Measurements from ENCODE around the gene ATP5ME.
"Not testable (repeated sequence)": the region's sequence is repeated elsewhere in the genome, so short reads cannot be mapped to it uniquely, and the experiment has no call there.

ATP5ME gene, protein sequence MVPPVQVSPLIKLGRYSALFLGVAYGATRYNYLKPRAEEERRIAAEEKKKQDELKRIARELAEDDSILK

DNA sequence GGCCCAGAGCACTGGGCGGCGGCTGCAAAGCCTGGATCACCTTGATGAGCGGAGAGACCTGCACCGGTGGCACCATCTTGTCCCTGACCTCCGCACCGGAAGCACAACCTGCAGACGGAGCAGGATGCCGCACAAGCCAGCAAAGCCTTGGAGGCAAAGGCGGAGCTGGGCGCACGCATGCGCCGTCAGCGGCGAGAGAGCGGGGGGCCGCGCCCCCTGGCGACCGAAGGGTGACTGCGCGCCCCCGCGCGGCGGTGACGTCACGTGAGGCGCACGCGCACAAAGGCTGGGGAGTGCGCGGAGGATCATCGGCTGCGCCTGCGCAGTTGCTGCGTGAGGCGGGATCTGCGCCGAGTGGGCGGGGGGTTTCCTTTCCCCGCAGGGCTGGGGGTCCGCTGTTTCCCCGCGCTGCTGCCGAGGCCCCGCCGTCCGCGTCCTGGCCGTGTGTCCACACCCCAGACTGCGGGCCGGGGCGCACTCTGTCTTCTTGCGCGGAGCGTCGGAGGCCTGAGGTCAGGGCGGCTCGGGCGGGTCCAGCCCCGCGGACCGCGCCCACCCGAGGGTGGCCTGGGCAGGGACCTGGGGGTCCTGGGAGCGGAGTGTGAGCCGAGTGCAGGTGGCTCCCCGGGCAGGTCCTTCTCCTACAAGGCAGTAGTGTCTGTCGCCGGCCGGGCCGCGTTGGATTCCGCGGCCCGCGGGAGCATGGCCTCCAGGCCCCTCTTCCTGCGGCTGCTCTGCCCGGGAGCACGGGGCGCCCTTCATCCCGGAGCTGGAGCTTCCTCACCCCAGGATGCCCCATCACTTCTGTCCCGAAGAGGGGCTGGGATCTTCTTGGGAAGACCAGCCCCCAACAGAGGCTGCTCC lies at the start of gene ATP5ME, which contains the start of gene MYL5:
ATP5ME (minus strand) TSS at position 105 of the 864 bp plus-strand sequence; CDS start at position 76, 29 bp downstream.
MYL5 (plus strand) TSS at position 371 of the 864 bp plus-strand sequence. CDS start 3,485 bp downstream, outside the sequence.
- no peak for FAIRE-seq

DNA sequence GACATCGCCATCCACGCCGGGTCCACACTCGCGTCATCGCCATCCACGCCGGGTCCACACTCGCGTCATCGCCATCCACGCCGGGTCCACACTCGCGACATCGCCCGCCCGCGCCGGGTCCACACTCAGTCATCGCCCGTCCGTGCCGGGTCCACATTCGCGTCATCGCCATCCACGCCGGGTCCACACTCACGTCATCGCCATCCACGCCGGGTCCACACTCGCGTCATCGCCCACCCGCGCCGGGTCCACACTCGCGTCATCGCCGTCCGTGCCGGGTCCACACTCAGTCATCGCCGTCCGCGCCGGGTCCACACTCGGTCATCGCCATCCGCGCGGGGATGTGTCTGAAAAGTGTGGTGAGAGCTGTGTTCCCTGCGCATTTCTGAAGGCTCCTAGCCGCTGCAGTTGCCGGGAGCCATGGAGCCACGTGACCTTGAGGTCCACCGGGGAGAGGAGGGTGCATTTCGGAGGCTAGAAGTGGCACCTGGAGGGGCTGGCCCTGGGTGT lies 48.8 kb upstream of the ATP5ME start:
- FAIRE-seq: no peak

DNA sequence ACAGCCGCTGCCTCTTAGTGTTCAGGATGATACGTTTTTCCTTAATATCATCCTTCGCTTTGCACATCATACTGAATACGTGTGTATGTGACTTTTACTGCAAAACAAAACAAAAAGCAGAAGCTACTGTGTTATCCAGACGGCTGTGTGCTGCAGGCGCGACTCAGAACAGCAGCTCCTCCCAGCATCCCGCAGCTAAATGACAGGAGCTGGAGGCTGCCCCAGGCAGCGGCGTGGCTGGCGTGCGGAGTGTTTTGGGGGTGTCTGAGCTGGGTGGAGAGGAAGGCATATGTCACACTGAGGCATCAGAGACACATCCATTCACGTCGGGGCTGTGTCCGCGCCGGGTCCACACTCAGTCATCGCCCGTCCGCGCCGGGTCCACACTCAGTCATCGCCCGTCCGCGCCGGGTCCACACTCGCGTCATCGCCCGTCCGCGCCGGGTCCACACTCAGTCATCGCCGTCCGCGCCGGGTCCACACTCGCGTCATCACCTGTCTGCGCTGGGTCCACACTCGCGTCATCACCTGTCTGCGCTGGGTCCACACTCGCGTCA lies 48.2 kb upstream of the ATP5ME start:
- FAIRE-seq: no peak

DNA sequence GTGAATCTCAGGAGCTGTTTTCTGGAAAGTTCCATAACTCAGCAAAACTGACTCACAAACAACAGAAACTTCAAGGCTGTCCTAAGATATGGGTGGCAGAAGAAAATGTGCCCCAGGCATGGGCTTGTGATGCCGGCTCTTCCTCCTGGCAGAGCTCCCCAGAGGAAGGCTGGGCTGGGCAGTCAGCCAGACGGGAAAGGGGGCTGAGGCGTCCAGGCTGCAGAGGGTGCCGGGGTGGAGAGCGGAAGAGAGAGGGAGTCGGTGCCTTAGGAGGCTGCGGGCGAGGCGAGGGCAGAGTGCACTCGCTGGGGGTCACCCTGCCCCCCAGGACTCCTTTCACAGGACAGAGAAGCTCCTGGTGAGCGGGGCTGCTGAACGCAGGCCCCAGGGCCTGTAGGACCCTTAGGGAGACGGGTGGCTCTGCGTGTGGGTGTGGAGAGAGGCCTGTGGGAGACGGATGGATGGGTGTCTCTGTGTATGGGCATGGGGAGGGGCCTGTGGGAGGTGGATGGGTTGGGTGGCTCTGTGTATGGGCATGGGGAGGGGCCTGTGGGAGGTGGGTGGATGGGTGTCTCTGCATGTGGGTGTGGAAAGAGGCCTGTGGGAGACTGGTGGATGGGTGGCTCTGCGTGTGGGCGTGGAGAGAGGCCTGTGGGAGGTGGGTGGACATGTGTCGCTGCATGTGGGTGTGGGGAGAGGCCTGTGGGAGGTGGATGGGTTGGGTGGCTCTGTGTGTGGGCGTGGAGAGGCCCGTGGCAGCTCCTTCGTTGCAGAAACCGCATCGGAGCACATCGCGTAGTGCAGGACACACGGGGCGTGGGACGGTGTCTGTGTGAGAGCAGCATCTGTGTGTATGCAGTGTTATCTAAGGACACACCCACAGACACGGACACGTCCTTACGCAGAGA lies 47.4 kb upstream of the ATP5ME start:
- FAIRE-seq: no peak

DNA sequence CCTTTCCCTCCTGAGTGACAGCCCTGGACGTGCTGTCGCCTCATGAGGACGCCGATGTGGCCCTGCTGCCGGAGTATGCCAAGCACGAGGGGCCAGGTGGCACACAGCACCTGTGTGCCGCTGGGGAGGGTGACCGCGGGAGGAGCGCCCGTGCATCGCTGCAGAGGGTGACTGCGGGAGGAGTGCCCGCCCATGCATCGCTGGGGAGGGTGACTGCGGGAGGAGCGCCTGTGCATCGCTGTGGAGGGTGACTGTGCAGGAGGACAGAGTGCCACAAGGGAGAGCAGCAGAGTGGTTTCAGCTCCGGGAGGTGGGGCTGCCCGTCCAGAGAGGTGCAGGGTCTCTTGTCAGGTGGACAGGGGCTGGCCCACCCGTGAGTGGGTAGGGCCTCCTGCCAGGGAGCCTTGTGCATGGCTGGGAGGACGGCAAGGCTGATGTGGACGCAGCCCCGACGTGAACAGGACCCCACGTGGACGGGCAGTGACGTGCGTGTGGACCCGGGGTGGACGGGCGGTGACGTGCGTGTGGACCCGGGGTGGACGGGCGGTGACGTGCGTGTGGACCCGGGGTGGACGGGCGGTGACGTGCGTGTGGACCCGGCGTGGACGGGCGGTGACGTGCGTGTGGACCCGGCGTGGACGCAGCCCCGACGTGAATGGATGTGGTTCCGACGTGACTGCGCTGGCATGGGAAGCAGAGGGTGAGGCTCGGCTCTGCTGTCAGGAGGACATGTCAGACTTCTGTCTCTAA lies 46.2 kb upstream of the ATP5ME start:
- no peak for FAIRE-seq

DNA sequence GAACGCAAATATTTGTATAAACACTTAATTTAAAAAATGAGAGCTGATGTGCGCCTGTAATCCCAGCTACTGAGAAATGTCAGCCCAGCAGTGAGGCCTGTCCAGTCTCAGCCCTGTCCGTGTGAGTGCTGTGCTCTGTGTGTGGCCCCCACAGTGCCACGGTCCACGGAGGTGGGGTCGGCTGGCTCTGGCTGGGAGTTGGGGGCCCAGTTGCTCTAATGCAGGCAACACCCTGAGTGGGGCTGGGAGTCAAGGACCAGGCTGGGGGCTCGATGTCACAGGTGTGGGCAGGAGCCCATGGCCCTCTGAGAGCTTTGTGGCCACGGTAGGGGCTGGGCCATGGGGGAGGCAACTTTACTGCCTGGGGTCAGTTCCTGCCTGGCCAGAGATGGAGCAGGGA lies 44.4 kb upstream of the ATP5ME start:
- FAIRE-seq: no peak

DNA sequence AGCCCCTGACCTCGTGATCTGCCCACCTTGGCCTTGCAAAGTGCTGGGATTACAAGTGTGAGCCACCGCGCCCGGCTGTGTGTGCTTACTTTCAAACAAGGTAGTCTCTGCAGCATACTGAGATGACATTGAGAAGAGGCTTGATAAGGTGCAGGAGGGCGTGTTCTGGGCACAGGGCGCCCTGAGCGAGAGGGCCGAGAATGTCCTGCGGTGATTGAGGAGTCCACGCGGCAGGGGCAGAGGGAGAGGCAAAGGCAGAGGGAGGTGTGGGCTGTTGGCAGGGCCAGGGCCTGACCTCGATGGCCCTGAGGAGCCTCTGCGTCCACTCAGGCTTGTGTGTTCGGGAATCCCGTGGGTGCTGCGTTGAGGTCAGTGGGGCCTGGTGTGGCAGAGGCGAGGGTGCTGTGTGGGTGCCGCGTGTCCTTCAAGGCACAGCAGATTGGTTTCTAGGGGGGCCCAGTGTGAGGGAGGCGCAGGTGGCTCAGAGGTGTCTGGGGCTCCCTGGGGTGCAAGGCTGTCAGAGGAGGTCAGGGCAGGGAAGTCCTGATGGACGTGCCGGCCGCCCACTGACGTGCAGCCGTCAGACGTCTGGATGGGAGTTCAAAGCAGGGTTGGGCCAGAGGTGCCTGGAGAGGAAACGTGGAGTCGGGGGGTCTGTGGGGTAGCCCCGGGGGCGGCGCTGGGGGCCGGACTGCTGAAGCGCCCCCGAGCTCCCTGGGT lies 43.7 kb upstream of the ATP5ME start:
- no peak for FAIRE-seq

DNA sequence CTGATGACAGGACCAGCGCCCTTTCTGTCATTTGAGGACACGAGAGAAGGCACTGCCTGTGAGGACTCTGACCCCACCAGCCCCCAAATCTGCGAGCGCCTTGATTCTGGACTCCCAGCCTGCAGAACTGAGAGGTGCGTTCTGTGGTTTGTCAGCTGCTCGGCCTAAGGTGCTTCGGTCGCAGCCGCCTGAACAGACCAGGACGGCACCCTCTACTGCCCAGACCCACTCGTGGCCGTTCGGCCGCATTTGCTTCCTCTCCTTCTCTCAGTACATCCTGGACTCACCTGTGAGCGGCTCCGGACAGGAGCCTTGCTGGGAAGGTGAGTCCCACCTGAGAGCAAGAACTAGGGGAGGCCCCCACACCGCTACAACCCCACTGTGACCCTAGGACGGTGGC lies 40.0 kb upstream of the ATP5ME start:
- no peak for FAIRE-seq

DNA sequence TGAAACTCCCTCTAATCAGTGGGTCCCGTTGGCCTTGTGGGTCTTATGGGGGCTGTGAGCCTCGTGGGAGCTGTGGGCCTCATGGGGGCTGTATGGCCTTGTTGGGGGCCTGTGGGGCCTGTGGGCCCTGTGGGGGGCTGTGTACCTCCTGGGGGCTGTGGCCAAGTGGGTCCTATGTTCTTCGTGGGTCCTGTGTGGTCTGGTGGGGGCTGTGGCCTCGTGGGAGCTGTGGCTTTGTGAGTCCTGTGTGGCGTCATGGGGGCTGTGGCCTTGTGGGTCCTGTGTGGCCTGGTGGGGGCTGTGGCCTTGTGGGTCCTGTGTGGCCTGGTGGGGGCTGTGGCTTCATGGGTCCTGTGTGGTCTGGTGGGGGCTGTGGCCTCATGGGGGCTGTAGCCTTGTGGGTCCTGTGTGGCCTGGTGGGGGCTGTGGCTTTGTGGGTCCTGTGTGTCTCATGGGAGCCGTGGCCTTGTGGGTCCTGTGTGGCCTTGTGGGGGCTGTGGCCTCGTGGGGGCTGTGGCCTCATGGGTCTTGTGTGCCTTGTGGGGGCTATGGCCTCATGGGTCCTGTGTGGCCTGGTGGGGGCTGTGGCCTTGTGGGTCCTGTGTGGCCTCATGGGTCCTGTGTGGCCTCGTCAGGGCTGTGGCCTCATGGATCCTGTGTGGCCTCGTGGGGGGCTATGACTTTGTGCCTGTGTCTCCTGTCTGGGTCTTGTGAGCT lies 39.0 kb upstream of the ATP5ME start:
- no peak for FAIRE-seq

DNA sequence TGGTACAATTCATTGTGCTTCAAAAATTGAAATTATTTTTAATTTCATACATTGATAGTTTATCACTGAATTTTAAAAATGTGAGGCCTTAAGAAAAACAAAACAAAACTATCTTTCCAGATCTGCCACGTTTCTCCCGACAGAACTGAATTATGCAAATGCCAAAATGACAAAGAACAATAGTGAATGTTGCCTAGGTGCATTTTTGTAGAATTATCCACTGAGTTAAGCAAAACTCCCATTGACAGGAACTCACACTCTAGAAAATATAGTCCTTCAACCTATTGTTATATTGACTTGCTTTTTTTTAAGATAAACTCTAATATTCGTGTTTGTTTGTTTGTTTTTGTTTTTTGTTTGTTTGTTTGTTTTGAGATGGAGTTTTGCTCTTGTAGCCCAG lies 38.0 kb upstream of the ATP5ME start:
- no peak for FAIRE-seq

DNA sequence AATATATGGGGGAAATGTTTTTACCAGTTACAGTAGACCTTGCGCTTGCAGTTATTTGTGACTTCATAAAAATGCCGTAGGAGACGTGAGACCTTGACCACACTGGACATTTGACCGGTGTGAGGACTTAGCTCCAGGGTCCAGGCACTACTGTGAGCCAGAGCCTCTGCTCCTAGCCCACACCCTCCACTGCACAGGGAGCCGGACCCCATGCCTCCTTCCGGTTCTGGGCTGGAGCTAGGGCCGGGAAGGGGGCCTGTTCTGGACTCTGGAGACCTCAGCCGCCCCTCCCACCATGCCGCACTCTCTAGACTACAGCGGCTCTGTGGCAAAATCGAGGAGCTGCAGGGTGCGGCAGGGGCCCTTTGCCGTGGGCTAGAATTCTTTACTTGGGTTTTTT lies 36.8 kb upstream of the ATP5ME start:
- FAIRE-seq: no peak

DNA sequence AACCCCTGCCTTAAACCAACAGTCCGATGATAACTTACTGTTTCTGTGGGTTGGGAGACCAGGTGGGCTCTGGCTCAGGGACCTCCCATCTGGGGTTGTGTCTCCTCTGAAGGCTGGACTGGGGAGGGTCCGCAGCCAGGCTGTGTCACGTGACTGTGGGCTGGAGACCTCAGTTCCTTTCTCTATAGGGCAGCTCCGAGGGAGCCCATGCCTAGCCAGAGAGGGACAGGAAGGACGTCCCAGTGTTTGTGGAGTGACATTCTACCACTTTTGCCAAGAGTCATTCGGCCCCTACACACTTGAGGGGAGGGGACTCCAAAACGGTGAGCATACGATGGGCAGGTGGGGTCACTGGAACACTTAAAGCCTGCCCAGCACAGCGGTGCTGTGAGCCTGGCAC lies 36.0 kb upstream of the ATP5ME start:
- FAIRE-seq: no peak

DNA sequence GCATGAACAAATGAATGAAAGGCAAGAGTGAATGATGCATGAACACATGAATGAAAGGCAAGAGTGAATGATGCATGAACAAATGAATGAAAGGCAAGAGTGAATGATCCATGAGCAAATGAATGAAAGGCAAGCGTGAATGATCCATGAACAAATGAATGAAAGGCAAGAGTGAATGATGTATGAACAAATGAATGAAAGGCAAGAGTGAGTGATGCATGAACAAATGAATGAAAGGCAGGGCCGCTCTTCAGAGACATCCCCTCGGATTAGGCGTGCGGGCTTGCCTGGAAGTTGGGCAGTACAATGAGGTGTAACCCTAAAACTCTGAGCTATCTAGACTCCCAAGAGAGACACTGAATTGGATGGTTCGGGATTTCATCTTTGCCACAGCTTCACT lies 35.3 kb upstream of the ATP5ME start:
- FAIRE-seq: no peak

DNA sequence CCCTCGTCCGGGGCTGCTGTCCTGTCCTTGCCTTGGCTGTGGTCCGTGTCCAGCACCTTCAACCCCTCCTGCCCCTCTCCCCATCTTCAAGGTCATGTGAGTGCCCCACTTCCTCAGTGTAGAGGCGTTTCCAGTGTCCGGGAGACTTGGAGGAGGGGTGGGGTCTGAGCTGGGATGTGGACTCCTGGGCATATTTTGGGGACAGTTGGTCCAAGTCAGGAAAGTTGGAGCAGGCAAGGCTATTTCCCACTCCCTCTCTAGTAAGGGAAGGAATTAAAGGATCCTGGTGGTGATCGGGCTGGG lies 34.5 kb upstream of the ATP5ME start:
- FAIRE-seq: no peak

DNA sequence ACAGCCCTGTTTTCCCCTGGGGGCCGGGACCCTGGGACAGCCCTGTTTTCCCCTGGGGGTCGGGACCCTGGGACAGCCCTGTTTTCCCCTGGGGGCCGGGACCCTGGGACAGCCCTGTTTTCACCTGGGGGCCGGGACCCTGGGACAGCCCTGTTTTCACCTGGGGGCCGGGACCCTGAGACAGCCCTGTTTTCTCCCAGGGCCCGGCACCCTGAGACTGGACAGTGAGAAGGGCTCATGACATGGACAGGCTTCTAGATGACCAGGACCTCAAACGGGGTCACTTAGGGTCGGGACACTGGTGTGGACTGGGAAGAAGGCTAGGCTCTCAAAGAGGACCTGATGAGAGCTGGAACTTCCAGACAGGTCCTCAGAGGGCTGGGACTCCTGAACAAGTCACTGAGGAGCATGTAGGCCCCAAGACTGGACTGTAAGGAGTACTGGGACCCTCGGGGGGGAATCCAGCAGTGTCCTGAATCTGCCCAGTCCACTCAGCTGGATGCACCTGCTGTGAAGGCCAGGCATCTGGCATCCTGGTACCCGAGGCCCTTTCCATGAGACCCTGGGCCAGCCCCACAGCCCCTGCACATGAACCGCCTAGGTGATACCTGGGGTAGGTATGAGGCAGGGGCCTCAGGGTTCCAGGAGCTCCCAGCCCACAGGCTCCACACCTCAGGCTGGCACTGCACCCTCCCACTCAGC lies 34.0 kb upstream of the ATP5ME start:
- FAIRE-seq: no peak

DNA sequence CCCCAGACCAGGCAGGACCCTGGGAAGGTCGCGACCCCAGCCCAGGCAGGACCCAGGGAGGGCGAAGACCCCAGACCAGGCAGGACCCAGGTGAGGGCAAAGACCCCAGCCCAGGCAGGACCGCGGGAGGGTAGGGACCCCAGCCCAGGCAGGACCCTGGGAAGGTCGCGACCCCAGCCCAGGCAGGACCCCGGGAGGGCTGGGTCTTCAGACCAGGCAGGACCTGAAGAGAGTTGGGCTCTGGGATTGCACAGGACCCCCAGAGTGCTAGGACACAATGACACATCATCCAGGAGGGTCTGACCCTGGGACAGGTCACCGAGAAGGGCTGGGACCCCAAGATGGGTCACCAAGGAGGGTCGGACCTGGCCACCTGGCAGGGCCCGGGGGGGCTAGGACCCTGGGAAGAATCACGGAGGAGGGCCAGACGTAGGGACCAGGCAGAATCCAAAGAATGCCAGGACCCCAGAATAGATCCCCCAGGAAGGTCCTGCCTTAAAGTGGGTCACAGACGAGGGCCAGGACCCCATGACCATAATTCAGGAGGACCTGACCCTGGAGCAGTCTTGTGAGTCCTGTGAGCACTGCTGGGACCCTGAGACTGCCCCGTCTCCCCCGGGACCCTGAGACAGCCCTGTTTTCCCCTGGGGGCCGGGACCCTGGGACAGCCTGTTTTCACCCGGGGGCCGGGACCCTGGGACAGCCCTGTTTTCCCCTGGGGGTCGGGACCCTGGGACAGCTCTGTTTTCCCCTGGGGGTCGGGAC lies 32.9 kb upstream of the ATP5ME start:
- FAIRE-seq: no peak

DNA sequence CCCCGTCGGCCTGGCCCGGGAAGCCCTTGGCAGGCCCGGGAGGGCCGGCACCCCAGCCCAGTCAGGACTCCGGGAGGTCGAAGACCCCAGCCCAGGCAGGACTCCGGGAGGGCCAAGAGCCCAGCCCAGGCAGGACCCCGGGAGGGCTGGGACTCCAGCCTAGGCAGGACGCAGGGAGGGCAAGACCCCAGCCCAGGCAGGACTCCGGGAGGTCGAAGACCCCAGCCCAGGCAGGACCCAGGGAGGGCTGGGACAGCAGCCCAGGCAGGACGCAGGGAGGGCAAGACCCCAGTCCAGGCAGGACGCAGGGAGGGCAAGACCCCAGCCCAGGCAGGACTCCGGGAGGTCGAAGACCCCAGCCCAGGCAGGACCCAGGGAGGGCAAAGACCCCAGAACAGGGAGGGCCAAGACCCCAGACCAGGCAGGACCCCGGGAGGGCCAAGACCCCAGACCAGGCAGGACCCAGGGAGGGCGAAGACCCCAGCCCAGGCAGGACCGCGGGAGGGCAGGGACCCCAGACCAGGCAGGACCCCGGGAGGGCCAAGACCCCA lies 32.1 kb upstream of the ATP5ME start:
- not testable (repeated sequence) for FAIRE-seq

DNA sequence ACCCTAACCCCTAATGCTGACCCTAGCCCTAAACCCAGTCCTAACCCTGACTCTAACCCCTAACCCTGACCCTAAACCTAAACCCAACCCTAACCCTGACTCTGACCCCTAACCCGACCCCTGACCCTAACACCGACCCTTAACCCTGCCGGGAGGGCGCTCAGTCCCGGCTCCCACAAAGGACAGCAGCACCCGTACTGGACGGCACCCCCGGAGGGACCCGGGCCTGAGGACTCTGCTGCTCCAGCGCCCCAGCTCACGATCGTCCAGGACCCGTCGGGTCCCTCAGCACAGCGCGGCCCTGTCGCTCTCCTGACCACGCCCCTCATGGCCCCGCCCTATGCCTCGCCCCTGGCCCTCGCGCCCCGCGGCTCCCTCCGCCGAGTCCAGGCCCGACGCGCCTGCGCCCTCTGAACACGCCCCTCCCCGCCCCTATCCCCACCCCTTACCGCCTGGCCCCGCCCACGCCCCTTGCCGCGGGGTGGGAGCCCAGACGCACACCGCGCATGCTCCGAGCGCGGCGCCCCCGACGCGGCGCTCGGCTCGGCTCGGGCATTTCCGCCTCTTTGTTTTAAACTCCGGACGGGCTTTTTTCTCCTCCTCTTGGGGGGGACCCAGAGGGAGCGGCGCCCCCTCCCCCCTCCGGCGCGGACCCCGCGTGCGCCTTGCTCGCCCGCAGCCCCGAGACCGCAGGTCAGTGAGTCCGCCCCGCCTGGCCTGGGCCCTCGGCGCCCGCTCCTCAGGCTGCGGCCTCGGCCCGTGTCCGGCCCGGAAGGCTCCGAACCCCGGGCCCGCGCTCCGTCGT lies 31.4 kb upstream of the ATP5ME start, which contains the start of gene PCGF3:
PCGF3 (plus strand) TSS at position 555 of the 805 bp plus-strand sequence. CDS start 27,849 bp downstream, outside the sequence.
- FAIRE-seq: no peak
